Measurements from ENCODE around the gene NIP7.
"Not testable (repeated sequence)": the region's sequence is repeated elsewhere in the genome, so short reads cannot be mapped to it uniquely, and the experiment has no call there.

The NIP7 gene

GRCh38 chr16:69339289-69340094 lies at the start of gene NIP7, which contains the start of gene COG8:
Gene NIP7 (plus strand): TSS chr16:69339772. CDS start chr16:69339830, 58 bp downstream.
Gene COG8 (minus strand): TSS chr16:69339564. CDS start chr16:69339552, 12 bp downstream.
- peak; percentile 88 for DNase-seq

- not testable (repeated sequence) for DNase-seq
These were observed 47.9 kb upstream of the NIP7 start for GRCh38 chr16:69291657-69292056.

GRCh38 chr16:69293401-69293800 lies 46.2 kb upstream of the NIP7 start:
- DNase-seq = no peak

GRCh38 chr16:69294051-69294450 lies 45.5 kb upstream of the NIP7 start:
- DNase-seq = no peak

GRCh38 chr16:69296771-69297170 lies 42.8 kb upstream of the NIP7 start:
- DNase-seq = not testable (repeated sequence)

GRCh38 chr16:69298261-69298660 lies 41.3 kb upstream of the NIP7 start:
- DNase-seq = no peak

- DNase-seq = no peak
These were observed 38.4 kb upstream of the NIP7 start for GRCh38 chr16:69301187-69301586.

- no peak for DNase-seq
These were observed 37.7 kb upstream of the NIP7 start for GRCh38 chr16:69301861-69302260.

- no peak for DNase-seq
These were observed 37.3 kb upstream of the NIP7 start for GRCh38 chr16:69302301-69302700.

- no peak for DNase-seq
These were observed 33.5 kb upstream of the NIP7 start for GRCh38 chr16:69306031-69306430.

GRCh38 chr16:69307091-69307490 lies 32.5 kb upstream of the NIP7 start:
- DNase-seq = no peak

GRCh38 chr16:69307856-69308255 lies 31.7 kb upstream of the NIP7 start:
- DNase-seq = no peak

- no peak for DNase-seq
These were observed 30.3 kb upstream of the NIP7 start for GRCh38 chr16:69309316-69309715.

GRCh38 chr16:69310653-69311532 lies 28.7 kb upstream of the NIP7 start, which contains the start of gene VPS4A:
Gene VPS4A (plus strand): TSS chr16:69311350. CDS start chr16:69311512, 162 bp downstream.
- DNase-seq = peak; percentile 100

- DNase-seq = no peak
These were observed 27.8 kb upstream of the NIP7 start for GRCh38 chr16:69311533-69312387.

- no peak for DNase-seq
These were observed 26.1 kb upstream of the NIP7 start for GRCh38 chr16:69313469-69313868.

GRCh38 chr16:69314534-69314933 lies 25.0 kb upstream of the NIP7 start:
- no peak for DNase-seq

- peak; percentile 9 for DNase-seq
These were observed 23.9 kb upstream of the NIP7 start for GRCh38 chr16:69315486-69316311.

GRCh38 chr16:69316595-69317034 lies 23.0 kb upstream of the NIP7 start:
- no peak for DNase-seq

GRCh38 chr16:69318177-69318910 lies 21.2 kb upstream of the NIP7 start:
- no peak for DNase-seq

- DNase-seq = peak; percentile 15
These were observed 20.7 kb upstream of the NIP7 start for GRCh38 chr16:69318911-69319289.
